ENCODE measurements around the gene ZNF841.
A peak's percentile ranks its signal among the peaks of the same experiment; 100 is the strongest.
"Not testable (repeated sequence)": the region's sequence is repeated elsewhere in the genome, so short reads cannot be mapped to it uniquely, and the experiment has no call there.

Gene ZNF841

DNA sequence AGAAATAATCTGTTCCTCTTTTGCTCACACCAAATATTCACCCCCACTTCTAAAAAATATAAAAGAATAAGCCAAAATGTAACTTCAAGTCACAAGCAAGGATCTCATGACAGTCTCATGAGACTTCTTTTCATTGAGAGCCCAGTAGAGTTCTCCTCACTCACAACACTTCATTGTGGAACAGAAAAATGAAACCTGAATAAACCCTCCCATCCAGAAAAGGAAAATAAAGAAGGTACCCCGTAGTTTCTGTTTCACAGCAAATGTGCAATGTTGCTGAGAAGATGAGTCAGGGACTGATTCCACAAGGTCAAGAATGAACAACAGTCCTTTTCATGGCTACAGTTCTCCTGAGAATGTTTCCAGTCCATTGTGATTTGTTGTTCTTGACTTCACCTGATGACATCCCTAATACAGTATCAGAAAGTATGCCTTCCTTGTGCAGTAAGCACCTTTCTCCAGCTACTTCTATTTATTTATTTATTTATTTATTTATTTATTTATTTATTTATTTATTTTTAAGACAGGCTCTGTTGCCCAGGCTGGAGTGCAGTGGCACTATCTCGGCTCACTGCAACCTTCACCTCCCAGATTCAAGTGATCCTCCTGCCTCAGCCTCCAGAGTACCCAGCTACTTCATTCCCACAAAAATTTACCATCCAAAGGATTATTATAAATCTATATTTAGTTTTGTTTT lies 6.4 kb upstream of the ZNF841 start:
- Mint-ChIP-seq H3K4me1 (no peaks in the 10 kb centered on the region), H3K36me3 (peaks cover 5% of the 10 kb centered on the region), H3K9me3 (peaks cover 7% of the 10 kb centered on the region), H3K27ac (no peak overlapping the region), H3K27me3 (peaks cover 3% of the 10 kb centered on the region), H3K4me3 (no peak overlapping the region)
- ATAC-seq (ENCODE audit: low read depth) (no peak), DNase-seq (ENCODE audit: low spot score in 2 of 2) (no peak)

- DNase-seq (ENCODE audit: low spot score in 2 of 2) (no peak), ATAC-seq (ENCODE audit: low read depth) (no peak)
- Mint-ChIP-seq H3K36me3 (peaks cover 4% of the 10 kb centered on the region), H3K27me3 (no peaks in the 10 kb centered on the region), H3K4me3 (no peak overlapping the region), H3K9me3 (peaks cover 7% of the 10 kb centered on the region), H3K27ac (no peak overlapping the region), H3K4me1 (peaks cover 5% of the 10 kb centered on the region)
Measured at GRCh38 chr19:52099497-52100138, 4.1 kb upstream of the ZNF841 start.

GRCh38 chr19:52096416-52096815 lies 851 bp upstream of the ZNF841 start:
- not testable (repeated sequence) for ATAC-seq (ENCODE audit: low read depth); H3K27me3 Mint-ChIP-seq; H3K27ac Mint-ChIP-seq; DNase-seq (ENCODE audit: low spot score in 2 of 2)
- Mint-ChIP-seq H3K4me3 (peak overlapping the region; percentile 93), H3K36me3 (peaks cover 30% of the 10 kb centered on the region), H3K9me3 (peaks cover 11% of the 10 kb centered on the region), H3K4me1 (peaks cover 18% of the 10 kb centered on the region)

DNA sequence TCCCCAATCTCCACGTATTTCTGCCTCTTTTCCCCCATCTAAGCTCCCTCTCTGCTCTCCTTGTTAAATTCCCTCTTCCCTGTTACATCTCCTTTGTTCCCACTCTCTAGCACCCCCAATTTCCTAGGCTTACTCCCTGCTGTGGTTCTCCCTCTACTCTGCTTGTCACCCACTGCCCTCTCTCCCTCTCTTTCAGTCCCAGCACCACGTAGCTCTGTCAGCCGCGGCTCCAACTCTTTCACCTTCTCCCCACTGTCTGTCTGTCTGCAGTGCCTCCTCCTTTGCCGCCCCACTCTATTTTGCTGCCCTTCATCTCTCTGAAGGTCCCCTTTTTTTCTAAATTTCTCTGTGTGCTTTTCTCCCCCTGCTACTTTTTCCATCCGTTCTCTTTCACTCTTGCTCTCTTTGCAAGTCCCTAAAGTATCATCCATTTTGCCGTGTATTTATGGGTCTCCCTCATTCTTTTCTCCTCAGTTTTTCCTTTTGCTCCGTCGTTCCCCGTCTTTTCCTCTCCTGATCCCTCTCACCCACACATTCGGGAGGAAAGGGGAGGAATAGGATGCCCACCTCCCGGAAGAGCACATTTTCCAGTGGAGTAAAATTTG lies 937 bp downstream of the ZNF841 start:
- ATAC-seq (ENCODE audit: low read depth), result no peak
- no peak for DNase-seq (ENCODE audit: low spot score in 2 of 2)
- Mint-ChIP-seq H3K36me3 (peaks cover 45% of the 10 kb centered on the region), H3K9me3 (peaks cover 17% of the 10 kb centered on the region), H3K27me3 (no peaks in the 10 kb centered on the region), H3K4me3 (peak overlapping the region; percentile 93), H3K4me1 (peaks cover 18% of the 10 kb centered on the region), H3K27ac (peak overlapping the region; percentile 95)

DNA sequence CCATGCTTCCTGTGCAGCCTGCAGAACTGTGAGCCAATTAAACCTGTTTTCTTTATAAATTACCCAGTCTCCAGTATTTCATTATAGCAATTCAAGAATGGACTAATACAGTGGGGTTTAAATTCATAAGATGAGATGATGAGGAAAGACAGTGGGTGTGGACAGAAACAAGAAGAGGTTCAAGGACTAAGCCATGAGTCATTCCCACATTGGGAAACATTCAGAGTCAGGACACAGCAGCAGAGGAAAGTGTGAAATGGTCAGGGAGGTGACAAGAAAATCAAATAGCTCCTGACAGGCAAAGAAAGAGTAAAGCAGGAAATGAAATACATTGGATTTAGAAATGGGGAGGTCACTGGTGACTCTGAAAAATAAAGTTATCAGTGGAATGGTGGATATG lies 9.1 kb downstream of the ZNF841 start:
- Mint-ChIP-seq H3K27me3 (no peaks in the 10 kb centered on the region), H3K27ac (no peak overlapping the region)
- DNase-seq (ENCODE audit: low spot score in 2 of 2), result no peak

DNA sequence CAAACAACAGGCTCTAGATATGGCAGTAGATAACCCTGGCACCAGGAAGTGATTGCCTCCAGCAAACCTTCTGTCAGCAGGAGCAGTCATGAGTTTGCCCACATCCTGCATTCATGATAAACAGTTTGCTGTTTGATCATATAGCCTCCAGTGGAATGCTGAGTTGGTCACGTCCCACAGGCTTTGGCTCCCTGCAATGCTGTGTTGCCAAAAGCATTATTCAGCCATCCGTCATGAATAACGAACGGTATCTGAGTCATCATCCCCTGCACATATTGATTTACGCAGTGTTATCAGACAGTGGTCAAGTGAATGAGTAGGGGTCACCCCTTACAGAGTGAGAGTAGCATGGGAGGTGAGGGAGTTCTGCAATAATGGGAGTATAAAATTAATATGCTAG lies 25.1 kb downstream of the ZNF841 start:
- H3K36me3 Mint-ChIP-seq, result peaks cover 85% of the 10 kb centered on the region
- ATAC-seq (ENCODE audit: low read depth) (no peak), DNase-seq (ENCODE audit: low spot score in 2 of 2) (no peak)
- no peak overlapping the region for H3K27ac Mint-ChIP-seq
- H3K27me3 Mint-ChIP-seq, result no peaks in the 10 kb centered on the region
- H3K4me1 Mint-ChIP-seq, result no peaks in the 10 kb centered on the region
- H3K4me3 Mint-ChIP-seq, result no peak overlapping the region
- peaks cover 29% of the 10 kb centered on the region for H3K9me3 Mint-ChIP-seq

More for the DNA sequence above, 9.1 kb downstream of the ZNF841 start:
- Mint-ChIP-seq H3K4me3 (no peak overlapping the region), H3K9me3 (peaks cover 29% of the 10 kb centered on the region), H3K4me1 (no peaks in the 10 kb centered on the region), H3K36me3 (peaks cover 83% of the 10 kb centered on the region)
- no peak for ATAC-seq (ENCODE audit: low read depth)

GRCh38 chr19:52069653-52070052 lies 25.9 kb downstream of the ZNF841 start:
- Mint-ChIP-seq H3K4me3 (no peak overlapping the region), H3K36me3 (peaks cover 82% of the 10 kb centered on the region), H3K27ac (no peak overlapping the region), H3K4me1 (no peaks in the 10 kb centered on the region), H3K9me3 (peaks cover 27% of the 10 kb centered on the region), H3K27me3 (no peaks in the 10 kb centered on the region)
- ATAC-seq (ENCODE audit: low read depth), result no peak
- no peak for DNase-seq (ENCODE audit: low spot score in 2 of 2)

DNA sequence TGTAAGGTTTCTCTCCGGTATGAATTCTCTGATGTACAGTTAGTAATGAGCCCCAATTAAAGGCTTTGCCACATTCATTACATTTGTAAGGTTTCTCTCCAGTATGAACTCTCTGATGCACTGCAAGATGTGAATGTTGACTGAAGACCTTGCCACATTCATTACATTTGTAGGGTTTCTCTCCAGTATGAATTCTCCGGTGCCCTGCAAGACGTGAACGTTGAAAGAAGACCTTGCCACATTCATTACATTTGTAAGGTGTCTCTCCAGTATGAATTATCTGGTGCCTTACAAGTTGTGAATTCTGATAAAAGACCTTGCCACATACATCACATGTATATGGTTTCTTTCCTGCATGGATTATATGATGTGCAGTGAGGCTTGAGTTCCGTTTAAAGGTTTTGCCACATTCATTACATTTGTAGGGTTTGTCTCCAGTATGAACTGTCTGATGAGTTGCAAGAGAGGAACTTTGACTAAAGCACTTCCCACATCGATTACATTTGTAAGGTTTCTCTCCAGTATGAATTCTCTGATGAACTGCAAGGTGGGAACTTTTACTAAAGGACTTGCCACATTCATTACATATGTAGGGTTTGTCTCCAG lies 29.2 kb downstream of the ZNF841 start:
- DNase-seq (ENCODE audit: low spot score in 2 of 2) (no peak), ATAC-seq (ENCODE audit: low read depth) (no peak)
- no peak overlapping the region for H3K27ac Mint-ChIP-seq
- no peaks in the 10 kb centered on the region for H3K27me3 Mint-ChIP-seq
- H3K4me1 Mint-ChIP-seq, result no peaks in the 10 kb centered on the region
- peaks cover 62% of the 10 kb centered on the region for H3K36me3 Mint-ChIP-seq
- H3K9me3 Mint-ChIP-seq, result peaks cover 22% of the 10 kb centered on the region
- no peak overlapping the region for H3K4me3 Mint-ChIP-seq

DNA sequence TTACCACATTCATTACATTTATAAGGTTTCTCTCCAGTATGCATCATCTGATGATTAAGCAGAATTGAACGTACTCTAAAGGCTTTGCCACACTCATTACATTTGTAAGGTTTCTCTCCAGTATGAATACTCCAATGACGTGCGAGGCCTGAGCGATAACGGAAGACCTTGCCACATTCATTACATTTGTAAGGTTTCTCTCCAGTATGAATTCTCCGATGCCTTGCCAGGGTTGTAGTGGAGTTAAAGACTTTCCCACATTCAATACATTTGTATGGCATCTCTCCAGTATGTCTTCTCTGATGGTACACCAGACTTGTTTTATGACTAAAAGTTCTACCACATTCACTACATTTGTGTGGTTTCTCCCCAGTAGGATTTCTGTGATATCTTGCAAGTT lies 30.2 kb downstream of the ZNF841 start:
- ATAC-seq (ENCODE audit: low read depth) (no peak), DNase-seq (ENCODE audit: low spot score in 2 of 2) (no peak)
- H3K9me3 Mint-ChIP-seq, result peaks cover 20% of the 10 kb centered on the region
- no peaks in the 10 kb centered on the region for H3K4me1 Mint-ChIP-seq
- no peaks in the 10 kb centered on the region for H3K27me3 Mint-ChIP-seq
- no peak overlapping the region for H3K27ac Mint-ChIP-seq
- peaks cover 56% of the 10 kb centered on the region for H3K36me3 Mint-ChIP-seq
- H3K4me3 Mint-ChIP-seq, result no peak overlapping the region

DNA sequence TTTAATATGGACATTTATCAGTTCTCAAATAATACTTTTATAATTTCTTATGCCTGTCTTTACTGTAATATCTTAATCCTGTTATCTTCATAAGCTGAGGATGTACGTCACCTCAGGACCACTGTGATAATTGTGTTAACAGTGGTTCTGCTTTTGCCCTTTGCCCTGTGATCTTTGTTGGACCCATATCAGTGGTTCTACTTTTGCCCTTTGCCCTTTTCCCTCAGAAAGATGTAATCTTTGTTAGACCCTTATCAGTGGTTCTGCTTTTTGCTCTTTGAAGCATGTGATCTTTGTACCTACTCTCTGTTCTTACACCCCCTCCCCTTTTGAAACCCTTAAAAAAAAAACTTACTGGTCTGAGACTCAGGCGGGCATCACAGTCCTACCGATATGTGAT lies 39.1 kb downstream of the ZNF841 start:
- not testable (repeated sequence) for ATAC-seq (ENCODE audit: low read depth); H3K27me3 Mint-ChIP-seq; H3K4me1 Mint-ChIP-seq; H3K4me3 Mint-ChIP-seq; H3K27ac Mint-ChIP-seq; DNase-seq (ENCODE audit: low spot score in 2 of 2)
- Mint-ChIP-seq H3K36me3 (peaks cover 29% of the 10 kb centered on the region), H3K9me3 (peaks cover 31% of the 10 kb centered on the region)

GRCh38 chr19:52051736-52052135 lies 43.8 kb downstream of the ZNF841 start:
- H3K9me3 Mint-ChIP-seq, result peaks cover 23% of the 10 kb centered on the region
- not testable (repeated sequence) for H3K4me1 Mint-ChIP-seq; H3K27me3 Mint-ChIP-seq; H3K27ac Mint-ChIP-seq; ATAC-seq (ENCODE audit: low read depth); DNase-seq (ENCODE audit: low spot score in 2 of 2); H3K4me3 Mint-ChIP-seq
- H3K36me3 Mint-ChIP-seq, result peaks cover 31% of the 10 kb centered on the region

DNA sequence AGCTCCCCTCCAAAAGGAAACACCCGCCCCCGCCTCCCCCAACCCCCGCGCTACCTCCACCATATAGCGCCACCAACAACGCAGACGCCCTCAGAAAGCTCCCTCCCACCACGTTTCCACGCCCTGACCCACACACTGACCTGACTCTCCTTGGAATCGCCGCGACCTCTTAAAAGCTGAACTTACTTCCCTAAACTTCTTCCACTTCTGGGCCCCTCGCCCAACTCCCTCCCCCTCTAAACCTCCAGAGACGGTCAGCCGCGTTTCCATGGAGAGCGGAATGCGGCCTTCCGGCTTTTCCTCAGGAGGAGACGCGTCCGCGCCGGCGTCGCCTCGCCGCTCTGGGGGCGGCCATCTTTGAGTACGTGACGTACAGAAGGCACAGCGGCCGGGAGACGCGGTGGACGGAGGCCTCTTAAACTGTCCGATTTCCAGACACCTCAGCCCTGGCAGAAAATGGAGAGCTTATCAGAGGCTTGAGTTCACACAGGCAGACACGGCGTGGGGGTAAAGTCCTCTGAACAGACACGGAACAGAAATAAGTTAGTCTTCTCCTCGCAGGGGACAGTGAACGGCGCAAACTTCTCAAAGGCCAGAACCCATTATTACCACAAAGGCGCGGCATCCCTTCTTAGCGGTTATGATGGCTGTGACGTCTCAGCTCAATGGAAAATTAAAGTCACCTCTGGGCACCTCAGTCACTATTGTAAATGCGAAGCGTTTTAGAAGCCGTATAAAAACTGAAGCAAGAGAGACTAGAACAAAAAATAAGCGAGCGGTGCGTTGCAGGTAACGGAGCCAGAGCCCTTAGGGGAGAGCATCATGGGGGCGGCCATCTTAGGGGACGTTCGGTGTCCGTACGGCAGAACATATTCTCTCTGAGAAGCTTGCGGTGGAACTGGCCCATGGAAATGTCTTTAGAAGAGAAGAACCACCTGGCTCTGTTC lies 46.7 kb downstream of the ZNF841 start, which contains the start of gene ZNF432:
Gene ZNF432 (minus strand): TSS at position 284 of the 947 bp plus-strand sequence. CDS start 1,970 bp downstream, outside the sequence.
- ATAC-seq (ENCODE audit: low read depth), result peak; percentile 84

GRCh38 chr19:52039169-52039568 lies 56.4 kb downstream of the ZNF841 start:
- Mint-ChIP-seq H3K27ac (no peak overlapping the region), H3K27me3 (no peaks in the 10 kb centered on the region), H3K4me3 (no peak overlapping the region), H3K36me3 (peaks cover 68% of the 10 kb centered on the region), H3K4me1 (no peaks in the 10 kb centered on the region), H3K9me3 (peaks cover 23% of the 10 kb centered on the region)
- DNase-seq (ENCODE audit: low spot score in 2 of 2), result no peak
- no peak for ATAC-seq (ENCODE audit: low read depth)

More for the DNA sequence above, 46.7 kb downstream of the ZNF841 start, which contains the start of gene ZNF432:
- H3K27ac Mint-ChIP-seq, result peak within 1 kb of the TSS; percentile 98
- no peaks in the 10 kb centered on the region for H3K27me3 Mint-ChIP-seq
- peaks cover 8% of the 10 kb centered on the region for H3K4me1 Mint-ChIP-seq
- H3K9me3 Mint-ChIP-seq, result peaks cover 16% of the 10 kb centered on the region
- peak within 1 kb of the TSS; percentile 99 for H3K4me3 Mint-ChIP-seq
- DNase-seq (ENCODE audit: low spot score in 2 of 2), result peak; percentile 79 to 87
- peaks cover 32% of the 10 kb centered on the region for H3K36me3 Mint-ChIP-seq

Measured in memory B cell (primary cell).